ENCODE data around the gene GNAS.

GNAS gene

DNA sequence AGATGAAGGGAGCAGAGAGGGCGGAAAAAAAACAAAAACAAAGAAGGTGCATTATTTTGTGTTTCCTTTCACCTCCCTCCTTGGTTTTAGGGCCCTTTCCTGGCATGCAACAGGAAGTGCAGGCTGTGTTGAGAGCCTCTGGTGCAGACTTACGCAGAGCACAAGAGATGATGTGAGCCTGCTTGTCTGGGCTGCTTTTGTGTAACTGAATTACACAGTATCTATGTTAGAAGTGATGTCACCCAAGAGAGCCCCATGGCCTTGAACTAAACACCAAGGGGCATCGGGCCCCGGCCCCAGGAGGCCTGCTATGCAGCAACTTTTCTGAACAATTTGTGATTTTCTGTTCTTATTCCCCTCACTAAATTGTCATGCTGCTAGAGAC is 25.5 kb downstream of the GNAS start:
- H3K4me3 ChIP-seq (ENCODE audit: low read depth, low read length) = no peak overlapping the region
- TF ChIP-seq, protein P1, sequence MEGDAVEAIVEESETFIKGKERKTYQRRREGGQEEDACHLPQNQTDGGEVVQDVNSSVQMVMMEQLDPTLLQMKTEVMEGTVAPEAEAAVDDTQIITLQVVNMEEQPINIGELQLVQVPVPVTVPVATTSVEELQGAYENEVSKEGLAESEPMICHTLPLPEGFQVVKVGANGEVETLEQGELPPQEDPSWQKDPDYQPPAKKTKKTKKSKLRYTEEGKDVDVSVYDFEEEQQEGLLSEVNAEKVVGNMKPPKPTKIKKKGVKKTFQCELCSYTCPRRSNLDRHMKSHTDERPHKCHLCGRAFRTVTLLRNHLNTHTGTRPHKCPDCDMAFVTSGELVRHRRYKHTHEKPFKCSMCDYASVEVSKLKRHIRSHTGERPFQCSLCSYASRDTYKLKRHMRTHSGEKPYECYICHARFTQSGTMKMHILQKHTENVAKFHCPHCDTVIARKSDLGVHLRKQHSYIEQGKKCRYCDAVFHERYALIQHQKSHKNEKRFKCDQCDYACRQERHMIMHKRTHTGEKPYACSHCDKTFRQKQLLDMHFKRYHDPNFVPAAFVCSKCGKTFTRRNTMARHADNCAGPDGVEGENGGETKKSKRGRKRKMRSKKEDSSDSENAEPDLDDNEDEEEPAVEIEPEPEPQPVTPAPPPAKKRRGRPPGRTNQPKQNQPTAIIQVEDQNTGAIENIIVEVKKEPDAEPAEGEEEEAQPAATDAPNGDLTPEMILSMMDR (conservative IDR thresholded peaks at IDR 0.05; ENCODE audit: low read depth, low read length) = no peak
- no peak for DNase-seq (ENCODE audit: low read depth)

DNA sequence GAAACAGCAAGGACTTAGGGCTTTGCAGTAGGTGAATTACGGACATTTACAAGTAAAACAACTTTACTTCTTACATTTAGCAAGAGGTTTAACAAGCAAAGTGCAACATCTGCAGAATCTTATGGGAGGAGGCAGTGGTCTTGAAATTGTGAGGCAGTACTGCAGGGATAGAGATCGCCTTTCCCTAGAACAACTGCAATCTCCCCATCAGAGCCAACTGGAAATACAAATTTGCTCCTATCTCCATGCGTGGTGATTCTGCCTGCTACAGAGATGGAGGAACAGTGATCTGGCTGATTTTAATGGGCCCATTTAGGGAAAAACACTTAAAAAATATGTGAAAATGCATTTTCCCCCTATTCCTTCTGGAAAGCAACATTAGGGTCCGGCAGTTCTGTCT is 25.9 kb downstream of the GNAS start:
- no peak for DNase-seq (ENCODE audit: low read depth)
- TF ChIP-seq, protein P1 (conservative IDR thresholded peaks at IDR 0.05; ENCODE audit: low read depth, low read length) = no peak
- no peak overlapping the region for H3K4me3 ChIP-seq (ENCODE audit: low read depth, low read length)

DNA sequence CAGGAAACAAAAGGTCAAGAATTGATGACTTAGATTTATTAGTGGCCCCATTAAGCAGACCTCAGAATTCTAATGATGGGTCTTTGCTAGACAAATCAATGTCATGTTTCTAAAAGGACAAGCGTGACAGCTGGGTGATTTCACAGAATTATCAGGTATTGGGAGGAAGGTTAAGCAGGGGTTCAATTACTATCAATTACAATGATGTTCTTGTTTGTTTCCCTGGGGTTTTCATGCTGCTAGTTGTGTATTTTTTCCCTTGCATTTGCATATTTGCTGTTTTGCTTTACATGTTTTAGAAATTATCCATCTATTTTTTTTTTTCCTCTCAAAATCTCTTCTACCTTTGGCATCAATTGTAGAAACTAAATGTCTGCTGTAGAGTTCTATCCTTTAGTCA is 27.9 kb downstream of the GNAS start:
- TF ChIP-seq, protein P1 (conservative IDR thresholded peaks at IDR 0.05; ENCODE audit: low read depth, low read length) = no peak
- no peak overlapping the region for H3K4me3 ChIP-seq (ENCODE audit: low read depth, low read length)
- DNase-seq (ENCODE audit: low read depth) = no peak

DNA sequence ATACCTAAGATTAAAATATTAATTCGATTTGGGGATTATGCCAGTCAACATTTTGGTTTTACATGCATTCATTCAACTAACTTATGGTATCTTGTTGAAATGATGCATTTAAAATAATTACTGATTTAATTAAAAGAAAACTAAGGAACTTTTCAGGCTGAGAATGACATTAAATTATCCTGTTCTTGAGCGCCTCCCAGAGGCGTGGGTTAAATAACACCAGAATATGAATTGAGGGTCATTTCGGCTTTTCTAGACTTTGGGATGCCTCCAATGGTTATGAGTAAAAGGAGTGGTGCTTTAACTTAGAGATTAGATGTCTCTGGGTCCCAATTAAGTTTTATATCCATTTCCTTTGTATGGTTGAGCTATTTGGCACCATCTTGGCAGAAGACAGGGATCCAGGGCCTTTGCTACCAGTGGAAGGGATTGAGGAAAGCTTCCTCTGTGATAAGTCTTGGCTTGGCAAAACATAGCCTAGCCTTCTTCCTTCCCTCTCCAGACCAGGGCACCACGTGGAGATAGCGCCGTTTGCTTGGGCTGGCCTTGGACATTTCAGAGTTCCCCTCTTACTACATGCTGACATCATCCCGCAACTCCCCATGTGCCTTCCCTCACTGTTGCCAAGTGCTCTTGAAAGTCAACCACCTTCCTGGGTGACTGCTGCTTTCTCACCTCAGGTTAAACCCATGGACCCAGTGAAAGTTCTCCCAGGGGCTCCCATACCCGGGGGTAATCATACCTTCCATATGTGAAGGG is 28.7 kb downstream of the GNAS start:
- TF ChIP-seq, protein P1 (conservative IDR thresholded peaks at IDR 0.05; ENCODE audit: low read depth, low read length) = peak; percentile 31
- DNase-seq (ENCODE audit: low read depth) = no peak
- no peak overlapping the region for H3K4me3 ChIP-seq (ENCODE audit: low read depth, low read length)

DNA sequence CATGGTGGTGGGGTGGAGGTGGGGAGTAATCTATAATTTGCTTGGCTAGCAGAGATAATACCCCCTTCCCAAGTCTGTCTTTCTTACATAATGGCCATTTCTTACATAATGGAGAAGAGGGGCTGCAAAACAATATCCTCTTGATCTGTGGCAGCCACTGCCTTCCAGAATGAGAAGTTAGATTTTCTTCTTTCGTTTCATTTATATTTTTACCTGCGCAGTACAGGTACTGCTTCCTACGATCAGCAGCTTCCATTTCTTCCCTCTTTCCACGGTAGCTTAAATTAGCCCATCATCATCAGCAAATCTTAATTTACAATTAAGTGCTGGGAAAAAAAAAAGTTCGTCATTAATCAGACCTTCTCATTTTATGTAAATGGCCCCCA is 30.2 kb downstream of the GNAS start:
- no peak overlapping the region for H3K4me3 ChIP-seq (ENCODE audit: low read depth, low read length)
- TF ChIP-seq, protein P1 (conservative IDR thresholded peaks at IDR 0.05; ENCODE audit: low read depth, low read length) = no peak
- no peak for DNase-seq (ENCODE audit: low read depth)

DNA sequence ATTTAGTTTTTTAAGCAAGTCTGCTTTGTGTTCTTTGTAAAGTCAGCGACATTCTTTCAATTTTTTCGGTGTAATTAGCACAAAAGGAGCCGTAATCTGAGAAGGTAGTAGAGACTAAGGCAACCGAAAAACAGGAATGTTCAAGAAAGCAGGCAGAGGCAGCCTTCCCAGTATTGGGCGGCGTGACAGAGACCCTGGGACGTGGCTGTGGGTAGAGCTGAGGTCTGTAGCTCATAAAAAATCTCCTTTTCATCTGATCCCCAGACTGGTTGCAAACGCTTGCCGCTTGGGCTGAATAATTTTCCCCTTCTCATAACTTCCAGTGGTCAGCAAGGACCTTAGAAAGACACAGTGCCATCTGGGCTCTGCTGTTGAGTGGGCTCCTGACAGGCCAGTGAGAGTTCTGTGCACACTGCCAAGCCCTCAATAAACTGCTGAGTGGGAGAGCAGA is 30.8 kb downstream of the GNAS start:
- peak; percentile 50 for DNase-seq (ENCODE audit: low read depth)
- no peak overlapping the region for H3K4me3 ChIP-seq (ENCODE audit: low read depth, low read length)

More for the DNA sequence above, 30.8 kb downstream of the GNAS start:
- TF ChIP-seq, protein P1 (conservative IDR thresholded peaks at IDR 0.05; ENCODE audit: low read depth, low read length) = no peak

Data from choroid plexus epithelial cell (primary cell).